ENCODE results near the gene CD14. TPM values are rescaled to one million over a fixed set of nuclear protein-coding genes. Genes with fewer than 3 reads are reported as not detected.
A peak's percentile ranks its signal among the peaks of the same experiment; 100 is the strongest.
"Not testable (repeated sequence)": the region's sequence is repeated elsewhere in the genome, so short reads cannot be mapped to it uniquely, and the experiment has no call there.

The CD14 gene
- total RNA-seq, 2 donors from 2014 or later: 0.56 to 1.6 TPM

GRCh38 chr5:140639148-140639981, 6.4 kb upstream of the CD14 start, which contains the start of gene TMCO6:
TSS of gene TMCO6 (plus strand) at chr5:140639451. CDS start at chr5:140639528, 77 bp downstream.
- H3K9me3 Mint-ChIP-seq: no peaks in the 10 kb centered on the region
- peak within 1 kb of the TSS; percentile 88 to 99 for H3K27ac Mint-ChIP-seq
- peak; percentile 95 for DNase-seq (ENCODE audit: low spot score in 2 of 2)
- peaks cover 6 to 8% of the 10 kb centered on the region in 2 donors for H3K36me3 Mint-ChIP-seq
- ATAC-seq: peak; percentile 87 to 93

- not testable (repeated sequence) for ATAC-seq; H3K9me3 Mint-ChIP-seq; H3K36me3 Mint-ChIP-seq; DNase-seq (ENCODE audit: low spot score in 2 of 2)
- H3K27ac Mint-ChIP-seq: peak overlapping the region; percentile 88 to 99
Measured at GRCh38 chr5:140638898-140639147, 5.8 kb upstream of the CD14 start.

GRCh38 chr5:140637371-140638100, 4.6 kb upstream of the CD14 start:
- H3K9me3 Mint-ChIP-seq: no peaks in the 10 kb centered on the region
- ATAC-seq (no peak), DNase-seq (ENCODE audit: low spot score in 2 of 2) (no peak)
- H3K36me3 Mint-ChIP-seq: peaks cover 6 to 8% of the 10 kb centered on the region in 2 donors
- H3K27ac Mint-ChIP-seq: peak overlapping the region in 1 of 2 donors; percentile 99

GRCh38 chr5:140635291-140636257, 2.6 kb upstream of the CD14 start:
- Mint-ChIP-seq H3K36me3 (peaks cover 6 to 8% of the 10 kb centered on the region in 2 donors), H3K27ac (peak overlapping the region; percentile 40 to 77), H3K9me3 (no peaks in the 10 kb centered on the region)
- no peak for DNase-seq (ENCODE audit: low spot score in 2 of 2)
- ATAC-seq: peak in 1 of 2 donors; percentile 9

GRCh38 chr5:140634103-140634502, 1.1 kb upstream of the CD14 start:
- no peak overlapping the region for H3K27ac Mint-ChIP-seq

GRCh38 chr5:140633501-140633900, 526 bp upstream of the CD14 start:
- no peaks in the 10 kb centered on the region for H3K9me3 Mint-ChIP-seq
- no peak for ATAC-seq
- no peaks in the 10 kb centered on the region for H3K36me3 Mint-ChIP-seq
- H3K27ac Mint-ChIP-seq: no peak overlapping the region
- no peak for DNase-seq (ENCODE audit: low spot score in 2 of 2)

More at GRCh38 chr5:140634103-140634502, 1.1 kb upstream of the CD14 start:
- no peaks in the 10 kb centered on the region for H3K9me3 Mint-ChIP-seq
- H3K36me3 Mint-ChIP-seq: no peaks in the 10 kb centered on the region
- DNase-seq (ENCODE audit: low spot score in 2 of 2) (no peak), ATAC-seq (no peak)

GRCh38 chr5:140632366-140633020, 482 bp downstream of the CD14 start:
- ATAC-seq: peak; percentile 72 to 82
- DNase-seq (ENCODE audit: low spot score in 2 of 2): peak; percentile 37 to 68
- Mint-ChIP-seq H3K9me3 (no peaks in the 10 kb centered on the region), H3K27ac (peak overlapping the region; percentile 14 to 60), H3K36me3 (no peaks in the 10 kb centered on the region)

GRCh38 chr5:140631831-140632365, 1.1 kb downstream of the CD14 start:
- H3K27ac Mint-ChIP-seq: no peak overlapping the region
- no peak for DNase-seq (ENCODE audit: low spot score in 2 of 2)
- no peaks in the 10 kb centered on the region for H3K36me3 Mint-ChIP-seq
- ATAC-seq: peak; percentile 30 to 47
- no peaks in the 10 kb centered on the region for H3K9me3 Mint-ChIP-seq

GRCh38 chr5:140631036-140631417, 1.9 kb downstream of the CD14 start:
- ATAC-seq: no peak
- Mint-ChIP-seq H3K27ac (no peak overlapping the region), H3K9me3 (no peaks in the 10 kb centered on the region)

GRCh38 chr5:140630292-140631035, 2.5 kb downstream of the CD14 start:
- no peak overlapping the region for H3K27ac Mint-ChIP-seq
- no peak for ATAC-seq
- H3K36me3 Mint-ChIP-seq: no peaks in the 10 kb centered on the region
- no peak for DNase-seq (ENCODE audit: low spot score in 2 of 2)
- no peaks in the 10 kb centered on the region for H3K9me3 Mint-ChIP-seq

More at GRCh38 chr5:140631036-140631417, 1.9 kb downstream of the CD14 start:
- no peaks in the 10 kb centered on the region for H3K36me3 Mint-ChIP-seq
- no peak for DNase-seq (ENCODE audit: low spot score in 2 of 2)

- Mint-ChIP-seq H3K9me3 (no peaks in the 10 kb centered on the region), H3K27ac (no peak overlapping the region), H3K36me3 (no peaks in the 10 kb centered on the region)
- ATAC-seq (no peak), DNase-seq (ENCODE audit: low spot score in 2 of 2) (no peak)
Measured at GRCh38 chr5:140628711-140629110, 4.3 kb downstream of the CD14 start.

- ATAC-seq: no peak
- Mint-ChIP-seq H3K36me3 (no peaks in the 10 kb centered on the region), H3K27ac (no peak overlapping the region)
Measured at GRCh38 chr5:140627972-140628371, 5.0 kb downstream of the CD14 start.

GRCh38 chr5:140624886-140625285, 8.1 kb downstream of the CD14 start:
- H3K27ac Mint-ChIP-seq; H3K36me3 Mint-ChIP-seq; ATAC-seq; H3K9me3 Mint-ChIP-seq; DNase-seq (ENCODE audit: low spot score in 2 of 2): not testable (repeated sequence)

More at GRCh38 chr5:140627972-140628371, 5.0 kb downstream of the CD14 start:
- DNase-seq (ENCODE audit: low spot score in 2 of 2): no peak
- H3K9me3 Mint-ChIP-seq: no peaks in the 10 kb centered on the region

- not testable (repeated sequence) for H3K9me3 Mint-ChIP-seq; H3K27ac Mint-ChIP-seq; DNase-seq (ENCODE audit: low spot score in 2 of 2); ATAC-seq; H3K36me3 Mint-ChIP-seq
Measured at GRCh38 chr5:140623061-140623460, 9.9 kb downstream of the CD14 start.

- Mint-ChIP-seq H3K27ac (no peak overlapping the region), H3K9me3 (no peaks in the 10 kb centered on the region), H3K36me3 (no peaks in the 10 kb centered on the region)
- DNase-seq (ENCODE audit: low spot score in 2 of 2) (no peak), ATAC-seq (no peak)
Measured at GRCh38 chr5:140622301-140622700, 10.7 kb downstream of the CD14 start.
